OCI-LY7 (cell line): ENCODE measurements around the gene TBX21. TPM values are rescaled to one million over a fixed set of nuclear protein-coding genes. Genes with fewer than 3 reads are reported as not detected.
"Not testable (repeated sequence)": the region's sequence is repeated elsewhere in the genome, so short reads cannot be mapped to it uniquely, and the experiment has no call there.

Experiments
- BruUV-seq: library from RNA; stranded (reverse); fragments of 400-500 nt; replicated peaks from 2 replicates; lab custom pipeline; 2021; lab: Mats Ljungman, UMichigan
- CTCF ChIA-PET: fragments of 300-600 bp; sonication (Branson Sonifier 250); formaldehyde crosslinking; loops from one replicate; lab custom pipeline; 2022; ENCODE audit warnings: antibody characterized with exemption; ENCODE audit not compliant: unreplicated experiment; lab: Charles Lee
- POLR2A ChIA-PET: fragments of 300-600 bp; sonication (Branson Sonifier 250); formaldehyde crosslinking; loops from one replicate; lab custom pipeline; 2022; ENCODE audit warnings: antibody characterized with exemption; lab: Charles Lee
- DNase-seq: peaks from one replicate; pipeline ENCODE4 v3.0.0-alpha.2; 2015; ENCODE audit warnings: low spot score
- H2AFZ ChIP-seq: fragments of 200-600 bp; sonication (generic), shearing (Covaris generic); 2 replicates; pipeline ENCODE4 v1.6.1; 2014; ENCODE audit warnings: mild to moderate bottlenecking, antibody characterized with exemption, low read length, moderate library complexity
- H3K27ac ChIP-seq: fragments of 200-600 bp; sonication (generic); 2 replicates; pipeline ENCODE4 v1.5.1; 2014; ENCODE audit warnings: mixed run types, low read depth, mild to moderate bottlenecking, moderate library complexity, low read length, inconsistent platforms; ENCODE audit not compliant: poor library complexity, severe bottlenecking
- H3K36me3 ChIP-seq: fragments of 200-600 bp; sonication (generic); 2 replicates; pipeline ENCODE4 v1.6.1; 2014; ENCODE audit warnings: mild to moderate bottlenecking, antibody characterized with exemption, low read length, moderate library complexity, mixed read lengths; ENCODE audit not compliant: insufficient read depth
- H3K4me1 ChIP-seq: fragments of 200-600 bp; sonication (generic); 2 replicates; pipeline ENCODE4 v1.5.1; 2014; ENCODE audit warnings: mild to moderate bottlenecking, low read length; ENCODE audit not compliant: insufficient read depth, poor library complexity, severe bottlenecking
- H3K4me2 ChIP-seq: fragments of 200-600 bp; sonication (generic); 2 replicates; pipeline ENCODE4 v1.6.1; 2014; ENCODE audit warnings: mild to moderate bottlenecking, low read length
- H3K4me3 ChIP-seq: fragments of 200-600 bp; sonication (generic); 2 replicates; pipeline ENCODE4 v1.5.1; 2014; ENCODE audit warnings: mild to moderate bottlenecking, low read depth, low read length; ENCODE audit not compliant: poor library complexity, severe bottlenecking
- H3K79me2 ChIP-seq: fragments of 200-600 bp; sonication (generic); 2 replicates; pipeline ENCODE4 v1.6.1; 2016; ENCODE audit warnings: low read depth, mild to moderate bottlenecking, low read length, moderate library complexity, mixed read lengths; ENCODE audit not compliant: insufficient read depth
- H3K9me2 ChIP-seq: fragments of 200-600 bp; sonication (generic); 2 replicates; pipeline ENCODE4 v1.6.1; 2016; ENCODE audit warnings: mild to moderate bottlenecking, low read length, mixed read lengths; ENCODE audit not compliant: insufficient read depth
- H3K9me3 ChIP-seq: fragments of 200-600 bp; sonication (generic); 2 replicates; pipeline ENCODE4 v1.6.1; 2014; ENCODE audit warnings: mild to moderate bottlenecking, mixed run types, low read length, mixed read lengths
- H4K20me1 ChIP-seq: fragments of 200-600 bp; sonication (generic); 2 replicates; pipeline ENCODE4 v1.6.1; 2014; ENCODE audit warnings: mild to moderate bottlenecking, antibody characterized with exemption, low read length, moderate library complexity, mixed read lengths; ENCODE audit not compliant: insufficient read depth
- EZH2phosphoT487 ChIP-seq: fragments of 200-600 bp; sonication (generic); IDR thresholded peaks from 2 replicates; pipeline ENCODE4 v1.6.1; 2018; ENCODE audit warnings: low read depth, borderline replicate concordance, mild to moderate bottlenecking, mixed run types, antibody characterized with exemption, low read length, moderate library complexity, mixed read lengths
- intact Hi-C: fragments of 100-400 bp; cut with micrococcal nuclease; formaldehyde crosslinking; loops from one replicate; pipeline ENCODE4 v1.10.0; 2022; ENCODE audit not compliant: unreplicated experiment
- total RNA-seq, 2 experiments: library from RNA; depleted of rRNA in 1 of 2; stranded (reverse); fragments of >200 nt in 1 of 2; shearing (Covaris generic) in 1 of 2; gene quantifications; 2 replicates each; pipeline ENCODE4 v1.2.3, GENCODE V29; 2014 to 2022
- TF ChIP-seq, protein P1 (sequence below): fragments of 200-600 bp; sonication (generic); conservative IDR thresholded peaks from 2 replicates; pipeline ENCODE4 v1.5.1; 2014; ENCODE audit warnings: mild to moderate bottlenecking, antibody characterized with exemption, low read length, moderate library complexity, mixed read lengths

TBX21 gene
- total RNA-seq, 2 experiments from 2014 or later, result not detected

DNA sequence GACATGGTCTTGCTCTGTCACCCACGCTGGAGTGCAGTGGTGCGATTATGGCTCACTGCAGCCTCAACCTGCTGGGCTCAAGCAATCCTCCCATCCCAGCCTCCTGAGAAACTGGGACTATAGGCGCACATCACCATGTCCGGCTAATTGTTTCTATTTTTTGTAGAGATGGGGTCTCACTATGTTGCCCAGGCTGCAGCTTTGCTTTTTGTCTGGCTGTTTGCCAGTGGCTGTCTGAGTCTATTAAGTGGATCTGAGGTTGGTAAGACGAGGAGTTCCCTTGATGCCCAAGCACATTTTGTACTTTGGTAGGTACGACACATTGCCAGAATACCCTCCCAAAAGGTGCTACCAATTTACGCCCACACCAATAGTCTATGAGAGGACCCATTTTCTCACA, 5.1 kb downstream of the TBX21 start:
- H3K27ac ChIP-seq, result no peak overlapping the region
- ChIA-PET POLR2A (no interaction called here), CTCF (no interaction called here)
- no peak for TF ChIP-seq EZH2phosphoT487
- TF ChIP-seq, protein P1, sequence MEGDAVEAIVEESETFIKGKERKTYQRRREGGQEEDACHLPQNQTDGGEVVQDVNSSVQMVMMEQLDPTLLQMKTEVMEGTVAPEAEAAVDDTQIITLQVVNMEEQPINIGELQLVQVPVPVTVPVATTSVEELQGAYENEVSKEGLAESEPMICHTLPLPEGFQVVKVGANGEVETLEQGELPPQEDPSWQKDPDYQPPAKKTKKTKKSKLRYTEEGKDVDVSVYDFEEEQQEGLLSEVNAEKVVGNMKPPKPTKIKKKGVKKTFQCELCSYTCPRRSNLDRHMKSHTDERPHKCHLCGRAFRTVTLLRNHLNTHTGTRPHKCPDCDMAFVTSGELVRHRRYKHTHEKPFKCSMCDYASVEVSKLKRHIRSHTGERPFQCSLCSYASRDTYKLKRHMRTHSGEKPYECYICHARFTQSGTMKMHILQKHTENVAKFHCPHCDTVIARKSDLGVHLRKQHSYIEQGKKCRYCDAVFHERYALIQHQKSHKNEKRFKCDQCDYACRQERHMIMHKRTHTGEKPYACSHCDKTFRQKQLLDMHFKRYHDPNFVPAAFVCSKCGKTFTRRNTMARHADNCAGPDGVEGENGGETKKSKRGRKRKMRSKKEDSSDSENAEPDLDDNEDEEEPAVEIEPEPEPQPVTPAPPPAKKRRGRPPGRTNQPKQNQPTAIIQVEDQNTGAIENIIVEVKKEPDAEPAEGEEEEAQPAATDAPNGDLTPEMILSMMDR, result no peak
- peaks cover 3% of the 10 kb centered on the region for H3K4me1 ChIP-seq
- no peaks in the 10 kb centered on the region for H4K20me1 ChIP-seq
- H3K79me2 ChIP-seq, result no peaks in the 10 kb centered on the region
- DNase-seq, result no peak
- H3K9me2 ChIP-seq, result no peaks in the 10 kb centered on the region
- intact Hi-C loops, result no loop called here
- H3K4me2 ChIP-seq, result no peak overlapping the region
- H2AFZ ChIP-seq, result no peak overlapping the region
- no peaks in the 10 kb centered on the region for H3K9me3 ChIP-seq
- H3K4me3 ChIP-seq, result no peak overlapping the region
- no peaks in the 10 kb centered on the region for H3K36me3 ChIP-seq
- no TSS peak for BruUV-seq

DNA sequence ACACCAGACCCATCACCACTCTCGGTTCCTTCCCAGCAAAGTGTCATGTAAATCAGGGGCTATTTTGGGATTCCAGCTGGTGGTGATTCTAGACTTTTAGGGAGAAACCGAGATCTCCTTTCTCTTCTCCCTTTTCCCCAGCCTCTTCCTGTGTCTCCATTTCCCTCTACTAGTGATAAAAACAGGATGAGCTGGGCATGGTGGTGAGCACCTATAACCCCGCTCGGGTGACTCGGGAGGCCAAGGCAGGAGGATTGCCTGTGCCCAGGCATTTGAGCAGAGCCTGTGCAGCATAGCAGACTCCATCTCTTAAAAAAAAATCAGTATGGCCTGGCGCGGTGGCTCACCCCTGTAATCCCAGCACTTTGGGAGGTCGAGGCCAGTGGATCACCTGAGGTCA, 6.1 kb downstream of the TBX21 start:
- Histone ChIP-seq H4K20me1 (no peaks in the 10 kb centered on the region), H3K4me1 (peaks cover 3% of the 10 kb centered on the region), H3K79me2 (no peaks in the 10 kb centered on the region), H3K9me2 (no peaks in the 10 kb centered on the region), H3K36me3 (no peaks in the 10 kb centered on the region), H3K9me3 (no peaks in the 10 kb centered on the region), H3K4me3 (no peak overlapping the region), H2AFZ (no peak overlapping the region), H3K27ac (no peak overlapping the region), H3K4me2 (no peak overlapping the region)
- BruUV-seq, result no TSS peak
- TF ChIP-seq EZH2phosphoT487, result no peak
- TF ChIP-seq, protein P1, result no peak
- DNase-seq, result no peak
- CTCF ChIA-PET, result no interaction called here
- intact Hi-C loops, result no loop called here
- POLR2A ChIA-PET, result interaction anchor here (0.7 kb wide), 1 partner anchor 30 kb away, joined by 3 read pairs; no protein-coding TSS in a partner anchor

DNA sequence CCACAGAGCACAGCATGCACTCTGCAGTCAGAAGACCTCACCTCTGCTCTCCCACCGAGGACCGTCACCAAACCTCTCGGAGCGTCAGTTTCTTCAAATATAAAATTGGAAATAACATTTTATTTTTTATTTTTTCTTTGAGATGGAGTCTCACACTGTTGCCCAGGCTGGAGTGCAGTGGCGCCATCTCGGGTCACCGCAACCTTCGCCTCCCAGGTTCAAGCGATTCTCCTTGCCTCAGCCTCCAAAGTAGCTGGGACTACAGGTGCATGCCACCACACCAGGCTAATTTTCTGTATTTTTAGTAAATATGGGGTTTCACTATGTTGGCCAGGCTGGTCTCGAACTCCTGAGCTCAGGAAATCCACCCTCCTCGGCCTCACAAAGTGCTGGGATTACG, 6.9 kb downstream of the TBX21 start:
- H3K79me2 ChIP-seq, intact Hi-C loops, H4K20me1 ChIP-seq, CTCF ChIA-PET, H3K9me2 ChIP-seq, H3K36me3 ChIP-seq, H3K4me1 ChIP-seq, BruUV-seq, H3K4me3 ChIP-seq, H3K9me3 ChIP-seq, H3K4me2 ChIP-seq, POLR2A ChIA-PET, H2AFZ ChIP-seq, DNase-seq, H3K27ac ChIP-seq: not testable (repeated sequence)
